Neural cell (in vitro differentiated cells): ENCODE results near the gene SCUBE1. TPM values are rescaled to one million over a fixed set of nuclear protein-coding genes. Genes with fewer than 3 reads are reported as not detected.

Experiments
- H2AFZ ChIP-seq: fragments of 200-600, 300-800 bp; sonication (generic), shearing (Covaris generic); 2 replicates; pipeline ENCODE4 v1.6.0; 2014; ENCODE audit warnings: low read depth, mild to moderate bottlenecking, antibody characterized with exemption, low read length, moderate library complexity
- H3F3A ChIP-seq: fragments of 200-600 bp; shearing (Covaris generic); 2 replicates; pipeline ENCODE4 v1.6.1; 2016; ENCODE audit warnings: mild to moderate bottlenecking, moderate library complexity, mixed read lengths, antibody characterized with exemption, low read length; ENCODE audit not compliant: insufficient read depth, poor library complexity, severe bottlenecking
- H3K27ac ChIP-seq: fragments of 200-600, 300-800 bp; sonication (generic), shearing (Covaris generic); 2 replicates; pipeline ENCODE4 v1.5.1; 2014; ENCODE audit warnings: mild to moderate bottlenecking, low read length, moderate library complexity
- H3K27me3 ChIP-seq: fragments of 300-800, 200-600 bp; sonication (generic), shearing (Covaris generic); 2 replicates; pipeline ENCODE4 v1.6.0; 2014; ENCODE audit warnings: mild to moderate bottlenecking, low read depth, low read length, moderate library complexity; ENCODE audit not compliant: insufficient read depth
- H3K36me3 ChIP-seq: fragments of 300-800, 200-600 bp; sonication (generic), shearing (Covaris generic); 2 replicates; pipeline ENCODE4 v1.5.1; 2014; ENCODE audit warnings: mild to moderate bottlenecking, antibody characterized with exemption, low read length, moderate library complexity; ENCODE audit not compliant: insufficient read depth
- H3K4me2 ChIP-seq: fragments of 300-800, 200-600 bp; sonication (generic), shearing (Covaris generic); 2 replicates; pipeline ENCODE4 v1.6.0; 2014; ENCODE audit warnings: mild to moderate bottlenecking, low read length
- H3K4me3 ChIP-seq: fragments of 300-800, 200-600 bp; sonication (generic), shearing (Covaris generic); 2 replicates; pipeline ENCODE4 v1.5.1; 2014; ENCODE audit warnings: mild to moderate bottlenecking, low read length, moderate library complexity
- H3K79me2 ChIP-seq: fragments of 200-600 bp; shearing (Covaris generic); replicated peaks from 2 replicates; pipeline ENCODE4 v1.6.0; 2014; ENCODE audit warnings: mild to moderate bottlenecking, low read length, moderate library complexity; ENCODE audit not compliant: insufficient read depth
- H3K9ac ChIP-seq: fragments of 300-800, 200-600 bp; sonication (generic), shearing (Covaris generic); 2 replicates; pipeline ENCODE4 v1.6.1; 2016; ENCODE audit warnings: mild to moderate bottlenecking, low read length, mixed read lengths
- H3K9me2 ChIP-seq: fragments of 200-600 bp; shearing (Covaris generic); 2 replicates; pipeline ENCODE4 v1.6.1; 2016; ENCODE audit warnings: mild to moderate bottlenecking, low read length, mixed read lengths; ENCODE audit not compliant: insufficient read depth
- H3K9me3 ChIP-seq: fragments of 200-600, 300-800 bp; sonication (generic), shearing (Covaris generic); 2 replicates; pipeline ENCODE4 v1.6.1; 2016; ENCODE audit warnings: mild to moderate bottlenecking, mixed run types, low read length, moderate library complexity, mixed read lengths
- H4K20me1 ChIP-seq: fragments of 200-600 bp; shearing (Covaris generic); 2 replicates; pipeline ENCODE4 v1.6.1; 2016; ENCODE audit warnings: mild to moderate bottlenecking, mixed run types; ENCODE audit not compliant: insufficient read depth
- CTCF ChIP-seq: fragments of 450-650 bp; IDR thresholded peaks from 2 replicates; pipeline ENCODE4 v1.5.1; 2014; ENCODE audit warnings: antibody characterized with exemption, mild to moderate bottlenecking, moderate library complexity; ENCODE audit not compliant: poor library complexity, severe bottlenecking
- EP300 ChIP-seq: fragments of 450-650 bp; conservative IDR thresholded peaks from 2 replicates; pipeline ENCODE4 v1.6.1; 2014; ENCODE audit warnings: antibody characterized with exemption, mild to moderate bottlenecking, moderate library complexity; ENCODE audit not compliant: poor library complexity, severe bottlenecking
- EZH2 ChIP-seq: fragments of 200-600, 300-800 bp; shearing (Covaris generic), sonication (generic); IDR thresholded peaks from 2 replicates; pipeline ENCODE4 v1.6.1; 2014; ENCODE audit warnings: antibody characterized with exemption, low read length, borderline replicate concordance, mild to moderate bottlenecking; ENCODE audit not compliant: insufficient read depth, poor library complexity, severe bottlenecking
- MXI1 ChIP-seq: fragments of 450-650 bp; conservative IDR thresholded peaks from 2 replicates; pipeline ENCODE4 v1.6.1; 2014; ENCODE audit warnings: antibody characterized with exemption, mild to moderate bottlenecking; ENCODE audit not compliant: poor library complexity, severe bottlenecking
- POLR2AphosphoS5 ChIP-seq: IDR thresholded peaks from 2 replicates; pipeline ENCODE4 v1.6.1; 2012
- RAD21 ChIP-seq: fragments of 450-650 bp; conservative IDR thresholded peaks from 2 replicates; pipeline ENCODE4 v1.6.1; 2014; ENCODE audit warnings: antibody characterized with exemption, mild to moderate bottlenecking, moderate library complexity
- REST ChIP-seq: IDR thresholded peaks from 2 replicates; pipeline ENCODE4 v1.6.1; 2012; ENCODE audit warnings: borderline replicate concordance
- SMC3 ChIP-seq: fragments of 450-650 bp; conservative IDR thresholded peaks from 2 replicates; pipeline ENCODE4 v1.6.1; 2014; ENCODE audit warnings: antibody characterized with exemption, mild to moderate bottlenecking, moderate library complexity; ENCODE audit not compliant: poor library complexity
- TAF1 ChIP-seq: IDR thresholded peaks from 2 replicates; pipeline ENCODE4 v1.6.1; 2012; ENCODE audit warnings: low read depth
- polyA plus RNA-seq: library from polyadenylated mRNA; depleted of rRNA; stranded (reverse); fragments of >200 nt; gene quantifications from 2 replicates; pipeline ENCODE4 v1.2.3, GENCODE V29; 2014

Gene SCUBE1
- polyA plus RNA-seq, 1 donor from 2014 or later, result 8.4 TPM

- H3K36me3 ChIP-seq, result no peaks in the 10 kb centered on the region
- H3K27ac ChIP-seq, result no peak overlapping the region
- H4K20me1 ChIP-seq, result no peaks in the 10 kb centered on the region
- no peak overlapping the region for H3K9ac ChIP-seq
- no peak for TF ChIP-seq CTCF
- no peak for TF ChIP-seq SMC3
- no peak for TF ChIP-seq MXI1
- no peak for TF ChIP-seq EZH2
- TF ChIP-seq RAD21, result no peak
- no peak for TF ChIP-seq REST
- TF ChIP-seq EP300, result no peak
- TF ChIP-seq POLR2AphosphoS5, result no peak
- TF ChIP-seq TAF1, result no peak
- no peaks in the 10 kb centered on the region for H3K9me3 ChIP-seq
- no peaks in the 10 kb centered on the region for H3K79me2 ChIP-seq
- no peak overlapping the region for H3K4me3 ChIP-seq
- H3K9me2 ChIP-seq, result no peaks in the 10 kb centered on the region
- no peaks in the 10 kb centered on the region for H3K27me3 ChIP-seq
- H3K4me2 ChIP-seq, result no peak overlapping the region
- no peak overlapping the region for H2AFZ ChIP-seq
- H3F3A ChIP-seq, result no peaks in the 10 kb centered on the region
Observed at GRCh38 chr22:43245717-43246116, 97.5 kb downstream of the SCUBE1 start.

- Histone ChIP-seq H3K9me2 (no peaks in the 10 kb centered on the region), H3K9me3 (no peaks in the 10 kb centered on the region), H3K36me3 (no peaks in the 10 kb centered on the region), H3K27ac (no peak overlapping the region), H3K4me2 (no peak overlapping the region), H2AFZ (no peak overlapping the region), H3F3A (no peaks in the 10 kb centered on the region), H3K27me3 (no peaks in the 10 kb centered on the region), H4K20me1 (no peaks in the 10 kb centered on the region), H3K79me2 (no peaks in the 10 kb centered on the region), H3K4me3 (no peak overlapping the region), H3K9ac (no peak overlapping the region)
- no peak for TF ChIP-seq REST
- no peak for TF ChIP-seq CTCF
- TF ChIP-seq RAD21, result no peak
- no peak for TF ChIP-seq TAF1
- no peak for TF ChIP-seq EZH2
- no peak for TF ChIP-seq MXI1
- TF ChIP-seq SMC3, result no peak
- TF ChIP-seq POLR2AphosphoS5, result no peak
- TF ChIP-seq EP300, result no peak
Observed at GRCh38 chr22:43244803-43245527, 98.2 kb downstream of the SCUBE1 start.
